ENCODE measurements around the gene JARID2.

The JARID2 gene

DNA sequence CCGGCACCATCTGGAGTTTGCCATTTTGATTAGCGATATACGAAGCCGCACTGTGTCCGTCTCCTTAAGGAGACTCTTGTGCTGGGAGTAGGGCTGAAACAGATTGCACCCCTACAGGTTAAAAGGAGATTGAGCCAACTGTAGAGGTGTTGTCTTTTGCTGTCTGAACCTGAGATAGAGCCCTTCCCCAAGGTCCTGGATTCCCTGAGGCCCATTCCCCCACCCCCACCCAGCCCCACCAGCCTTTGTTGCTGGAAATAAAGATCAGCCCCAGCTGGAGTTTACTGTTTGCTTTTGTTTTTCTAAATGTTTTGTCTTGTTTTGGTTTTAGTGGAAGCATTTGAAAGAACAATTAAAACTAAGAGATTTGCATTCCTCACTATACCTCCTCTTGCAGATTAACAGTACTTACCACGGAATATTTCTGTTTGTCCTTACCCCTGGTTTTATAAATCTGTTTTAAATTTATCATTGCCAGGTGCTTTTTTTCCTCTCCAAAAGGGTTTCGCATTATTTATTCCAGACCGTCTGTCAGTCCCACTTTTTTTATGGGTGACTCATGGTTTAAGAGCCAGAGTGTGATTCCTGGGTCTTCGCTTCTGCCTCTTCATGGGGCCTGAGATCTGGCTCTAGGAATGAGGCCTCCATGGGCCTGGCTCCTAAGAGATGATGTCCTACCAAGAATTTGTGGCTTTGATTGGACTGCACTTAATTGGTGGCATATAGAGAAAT, 247.7 kb downstream of the JARID2 start:
- DNase-seq (ENCODE audit: low spot score) = no peak

DNA sequence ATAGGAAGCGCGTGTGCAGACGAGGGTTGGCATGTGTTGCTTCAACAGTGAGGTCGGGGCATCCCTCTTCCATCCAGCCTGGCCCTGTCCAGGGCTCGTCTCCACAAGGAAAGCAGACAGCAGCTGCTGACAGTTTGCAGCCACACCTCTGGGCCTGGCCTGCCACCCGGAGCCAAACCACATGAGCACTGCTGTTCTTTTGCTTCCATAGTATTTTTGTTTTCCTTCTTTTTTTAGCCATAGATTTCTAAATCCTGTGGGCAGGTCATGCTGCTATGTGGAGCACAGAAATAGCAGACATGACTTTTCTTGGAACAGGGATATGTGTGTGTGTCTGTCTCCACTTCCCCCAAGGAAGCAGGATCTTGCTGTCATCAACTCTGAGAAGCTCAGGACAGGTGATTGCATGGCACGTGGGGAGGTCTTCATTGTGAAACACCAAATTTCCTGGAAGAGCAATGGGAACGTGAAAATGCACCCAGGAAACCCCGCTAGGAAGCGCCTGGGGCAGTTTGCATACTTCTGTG, 249.6 kb downstream of the JARID2 start:
- no peak for DNase-seq (ENCODE audit: low spot score)

- no peak for DNase-seq (ENCODE audit: low spot score)
Measured at GRCh38 chr6:15496345-15497131, 250.7 kb downstream of the JARID2 start.

GRCh38 chr6:15498640-15499039, 252.8 kb downstream of the JARID2 start:
- DNase-seq (ENCODE audit: low spot score) = no peak

DNA sequence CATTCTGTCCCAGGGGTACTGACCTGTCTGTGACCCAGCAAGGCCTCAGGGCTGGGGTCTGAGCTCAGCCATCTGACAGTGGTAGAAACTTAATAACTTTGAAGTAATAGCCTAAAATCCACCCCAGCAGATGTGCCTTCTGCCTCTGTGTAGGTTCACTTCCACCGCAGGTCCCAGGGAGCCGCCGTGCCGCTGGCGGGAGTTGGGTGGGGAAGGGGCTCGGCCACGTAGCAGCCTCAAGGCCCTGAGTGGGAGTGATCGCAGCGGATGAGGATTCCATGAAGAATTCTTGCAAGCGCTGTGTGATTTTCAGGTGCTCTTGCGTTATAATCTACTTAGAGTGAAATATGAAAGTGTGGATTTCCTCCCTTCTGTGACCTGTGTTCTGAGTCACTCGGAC, 253.3 kb downstream of the JARID2 start:
- no peak for DNase-seq (ENCODE audit: low spot score)

DNA sequence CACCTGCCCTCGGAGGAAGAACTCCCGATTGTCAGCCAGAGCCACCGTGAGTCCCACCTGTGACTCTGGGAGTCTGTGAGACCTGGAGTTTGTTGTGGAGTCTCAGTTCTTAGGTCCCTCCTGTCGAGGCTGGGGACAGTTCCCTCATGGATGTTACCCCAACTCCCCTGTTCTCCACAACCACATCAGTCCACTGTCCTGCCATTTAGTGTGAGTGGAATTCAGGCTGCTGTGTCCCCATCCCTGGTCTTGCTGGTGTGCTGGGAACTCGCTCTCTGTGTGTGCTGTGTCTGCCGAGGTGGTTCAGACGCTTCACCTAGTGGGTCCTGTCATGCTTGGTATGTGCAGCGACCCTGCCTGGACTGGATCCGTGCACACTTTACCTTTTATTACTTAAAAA, 253.7 kb downstream of the JARID2 start:
- no peak for DNase-seq (ENCODE audit: low spot score)

DNA sequence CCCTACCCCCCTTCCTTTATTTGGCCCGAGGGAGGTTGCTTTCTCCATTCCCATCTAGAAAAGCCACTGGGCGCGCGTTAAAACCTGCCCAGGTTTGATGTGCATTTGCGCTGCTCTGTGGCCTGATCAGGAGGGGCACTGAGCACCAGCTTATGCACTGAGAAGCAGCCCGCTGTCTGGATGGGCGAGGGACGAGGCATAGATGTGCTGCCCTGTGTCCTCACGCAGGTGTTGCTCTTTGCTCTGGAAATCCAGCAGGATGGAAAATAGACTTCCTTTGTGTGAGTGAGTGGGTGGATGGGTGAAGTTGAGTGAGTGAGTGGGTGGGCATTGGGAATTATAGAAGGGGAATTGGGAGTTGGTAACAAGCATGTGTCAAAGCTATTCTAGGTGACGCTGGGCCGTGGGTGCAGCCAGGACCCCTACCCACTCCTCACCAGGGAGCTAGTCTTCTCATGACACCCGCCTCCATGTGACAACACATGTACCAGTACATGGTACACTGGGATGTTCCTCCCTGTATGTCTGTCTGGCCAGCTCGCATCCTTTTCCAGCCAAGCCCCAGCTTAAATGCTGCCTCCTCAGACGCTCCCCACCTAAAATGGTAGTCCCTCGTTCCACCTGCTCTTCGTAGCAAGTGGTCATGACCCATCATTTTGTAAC, 254.3 kb downstream of the JARID2 start:
- no peak for DNase-seq (ENCODE audit: low spot score)

DNA sequence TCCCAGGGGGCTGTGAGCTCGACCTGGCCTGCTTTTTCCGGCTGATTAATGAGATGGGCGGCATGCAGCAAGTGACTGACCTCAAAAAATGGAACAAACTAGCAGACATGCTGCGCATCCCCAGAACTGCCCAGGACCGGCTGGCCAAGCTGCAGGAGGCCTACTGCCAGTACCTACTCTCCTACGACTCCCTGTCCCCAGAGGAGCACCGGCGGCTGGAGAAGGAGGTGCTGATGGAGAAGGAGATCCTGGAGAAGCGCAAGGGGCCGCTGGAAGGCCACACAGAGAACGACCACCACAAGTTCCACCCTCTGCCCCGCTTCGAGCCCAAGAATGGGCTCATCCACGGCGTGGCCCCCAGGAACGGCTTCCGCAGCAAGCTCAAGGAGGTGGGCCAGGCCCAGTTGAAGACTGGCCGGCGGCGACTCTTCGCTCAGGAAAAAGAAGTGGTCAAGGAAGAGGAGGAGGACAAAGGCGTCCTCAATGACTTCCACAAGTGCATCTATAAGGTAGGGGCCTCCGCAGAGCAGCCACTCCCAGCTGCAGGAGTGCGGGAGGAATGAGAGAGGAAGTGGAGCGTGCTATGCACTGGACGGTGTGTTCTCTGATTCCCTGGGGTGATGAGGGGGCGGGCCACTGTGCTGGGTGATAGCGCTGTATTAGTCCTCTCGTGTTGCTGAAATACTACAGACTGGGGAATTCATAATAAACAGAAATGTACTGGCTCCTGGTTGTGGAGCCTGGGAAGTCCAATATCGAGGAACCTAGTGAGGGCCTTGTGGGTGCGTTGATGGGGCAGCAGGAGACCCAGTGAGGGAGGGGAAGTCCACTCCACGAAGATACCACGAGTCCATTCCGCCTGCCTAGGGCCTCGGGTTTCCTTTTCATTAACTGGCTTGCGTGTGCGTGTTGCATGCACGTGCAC, 255.3 kb downstream of the JARID2 start:
- DNase-seq (ENCODE audit: low spot score) = no peak

- DNase-seq (ENCODE audit: low spot score) = no peak
Measured at GRCh38 chr6:15501826-15502445, 256.1 kb downstream of the JARID2 start.

GRCh38 chr6:15502446-15503345, 256.8 kb downstream of the JARID2 start:
- DNase-seq (ENCODE audit: low spot score) = no peak

- DNase-seq (ENCODE audit: low spot score) = no peak
Measured at GRCh38 chr6:15503346-15503680, 257.4 kb downstream of the JARID2 start.

DNA sequence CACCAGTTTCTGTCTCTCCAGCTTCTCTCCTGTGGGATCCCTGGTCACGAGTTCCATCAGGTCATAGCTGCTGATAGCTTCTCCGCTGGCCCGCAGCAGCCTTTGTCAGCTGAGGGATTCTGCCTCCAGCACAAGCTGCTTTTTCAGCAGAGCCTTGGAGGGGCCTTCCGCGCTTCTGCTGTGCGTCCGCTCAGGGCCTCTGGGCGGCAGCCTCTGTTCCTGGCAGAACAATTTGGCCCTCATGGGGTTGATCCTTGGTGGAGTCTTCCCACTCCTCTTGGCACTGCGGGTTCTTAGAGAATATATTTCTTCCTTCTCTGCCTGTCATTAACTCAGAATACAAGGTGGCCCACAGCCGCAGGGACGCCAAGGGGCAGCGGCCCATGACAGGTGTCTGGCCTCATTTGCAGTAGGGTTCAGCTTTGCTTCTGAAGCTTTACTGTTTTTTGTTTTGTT, 258.2 kb downstream of the JARID2 start:
- DNase-seq (ENCODE audit: low spot score) = no peak

- DNase-seq (ENCODE audit: low spot score) = no peak
Measured at GRCh38 chr6:15504581-15505350, 258.9 kb downstream of the JARID2 start.

DNA sequence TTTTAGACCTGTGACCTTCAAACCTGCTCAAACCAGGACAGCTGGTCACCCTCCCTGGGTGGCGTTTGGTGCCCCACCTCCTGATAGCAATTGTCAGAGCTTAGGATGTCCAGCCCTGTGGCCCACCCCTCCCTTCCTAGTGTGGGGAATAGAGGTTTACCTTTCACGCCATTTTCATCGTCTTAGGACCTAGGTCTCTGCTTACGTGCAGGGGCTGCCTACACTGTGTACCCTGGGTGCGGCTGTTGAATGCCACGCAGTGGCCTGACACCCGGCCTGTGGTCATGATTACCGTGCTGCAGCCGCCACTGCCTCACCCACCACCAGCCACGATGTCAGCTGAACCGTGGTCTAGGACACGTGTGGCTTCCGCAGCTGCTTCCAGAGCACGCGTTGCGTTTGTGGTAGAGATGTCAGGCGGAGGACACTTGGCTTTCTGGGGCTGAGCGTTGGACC, 259.6 kb downstream of the JARID2 start:
- no peak for DNase-seq (ENCODE audit: low spot score)

GRCh38 chr6:15506066-15506465, 260.2 kb downstream of the JARID2 start:
- no peak for DNase-seq (ENCODE audit: low spot score)

- no peak for DNase-seq (ENCODE audit: low spot score)
Measured at GRCh38 chr6:15507221-15507620, 261.4 kb downstream of the JARID2 start.

GRCh38 chr6:15507746-15508145, 261.9 kb downstream of the JARID2 start:
- DNase-seq (ENCODE audit: low spot score) = no peak

DNA sequence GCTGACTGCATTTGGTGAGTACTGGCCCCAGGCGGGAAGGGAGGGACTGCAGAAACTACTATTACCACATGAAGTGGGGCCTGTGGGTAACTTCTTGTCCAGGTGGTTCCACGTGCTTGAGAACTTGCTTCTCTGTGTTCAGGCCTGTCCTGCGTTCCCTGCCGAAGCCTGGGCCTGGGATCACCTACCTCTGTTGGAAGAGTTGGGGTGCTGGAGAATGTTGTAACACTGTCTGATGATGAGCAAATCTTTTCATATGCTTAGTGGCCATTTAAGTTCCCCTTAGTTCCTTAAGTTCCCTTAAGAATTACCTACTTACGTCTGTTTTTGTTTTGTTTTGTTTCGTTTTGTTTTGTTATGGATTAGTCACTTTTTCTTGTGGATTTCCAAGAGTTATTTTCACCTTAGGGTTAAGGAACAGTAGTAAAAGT, 262.6 kb downstream of the JARID2 start:
- DNase-seq (ENCODE audit: low spot score) = no peak

DNA sequence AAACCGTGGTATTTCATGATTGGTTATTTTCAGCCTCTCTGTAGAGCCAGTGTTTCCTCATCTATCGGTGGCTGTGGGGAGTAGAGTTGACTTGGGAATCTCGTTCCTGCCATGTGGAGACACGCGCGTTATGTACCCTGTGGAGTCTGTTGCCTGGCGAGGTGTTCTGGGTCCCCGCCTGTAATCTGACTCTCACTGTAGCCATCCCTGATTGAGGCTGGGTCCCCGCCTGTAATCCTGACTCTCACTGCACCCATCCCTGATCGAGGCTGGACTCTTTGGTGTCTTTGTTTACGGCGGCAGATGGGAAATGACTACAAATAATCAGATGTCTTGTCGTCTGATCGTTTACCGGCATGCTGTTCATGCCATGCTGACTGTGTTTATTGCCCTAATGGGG, 263.1 kb downstream of the JARID2 start:
- no peak for DNase-seq (ENCODE audit: low spot score)

Measured in CD4-positive, alpha-beta T cell treated with Interleukin-2 at 100 ng/mL for 4 hours (primary cell).